K562 (cell line): ENCODE results near the gene OSBPL1A. TPM values are rescaled to one million over a fixed set of nuclear protein-coding genes. Genes with fewer than 3 reads are reported as not detected.

ENCODE experiments used
- CREB1 ChIP-seq, 2 experiments: sonication (generic) in 1 of 2; formaldehyde crosslinking in 1 of 2; IDR thresholded peaks; 2 replicates each; pipeline versions ENCODE4 v1.6.1 to v1.8.0; 2012 to 2022; ENCODE audit warnings: inconsistent platforms in 1 of 2, mild to moderate bottlenecking in 1 of 2, missing genetic modification reagents in 1 of 2, moderate library complexity in 1 of 2
- GABPB2 ChIP-seq: fragments of 250-450 bp; sonication (Bioruptor Pico); conservative IDR thresholded peaks from 2 replicates; pipeline ENCODE4 v1.5.1; 2021; ENCODE audit warnings: mild to moderate bottlenecking
- HDAC3 ChIP-seq: fragments of 450-650 bp; IDR thresholded peaks from 2 replicates; pipeline ENCODE4 v1.6.1; 2018; ENCODE audit warnings: borderline replicate concordance, mild to moderate bottlenecking, moderate library complexity; ENCODE audit not compliant: partially characterized antibody
- KLF10 ChIP-seq: fragments of 250-450 bp; sonication (Bioruptor Pico); IDR thresholded peaks from 2 replicates; pipeline ENCODE4 v1.6.1; 2021; ENCODE audit warnings: matching md5 sums
- LCOR ChIP-seq: sonication (generic); formaldehyde crosslinking; IDR thresholded peaks from 2 replicates; pipeline ENCODE4 v1.8.0; 2022; ENCODE audit warnings: mild to moderate bottlenecking, missing genetic modification reagents
- ZBED1 ChIP-seq: IDR thresholded peaks from 2 replicates; pipeline ENCODE4 v1.6.1; 2014
- ZNF140 ChIP-seq: fragments of 250-450 bp; sonication (Bioruptor Pico); IDR thresholded peaks from 2 replicates; pipeline ENCODE4 v1.8.0; 2021; ENCODE audit warnings: moderate library complexity, mild to moderate bottlenecking, inconsistent platforms
- polyA plus RNA-seq, 8 experiments: library from polyadenylated mRNA; depleted of rRNA in 4 of 8; stranded (reverse) in 5 of 8; unstranded in 3 of 8; fragments of >200 nt; fragmentation: Nextera tagmentation in 2 of 8; fragmentation: Illumina TruSeq in 1 of 8; extraction: Ambion mirVana in 2 of 8; extraction: Trizol in 1 of 8; gene quantifications; 2 replicates each; pipeline versions ENCODE4 v1.2.1 to v1.2.3, GENCODE V29; 2011 to 2014; ENCODE audit warnings: inconsistent platforms in 1 of 8, missing spikeins in 1 of 8
- total RNA-seq, 7 experiments: library from RNA; depleted of rRNA in 6 of 7; stranded (reverse); fragments of >200 nt in 6 of 7; fragmentation: Illumina TruSeq in 2 of 7; extraction: Trizol in 2 of 7; gene quantifications; 2 replicates each; pipeline versions ENCODE4 v1.2.1 to v1.2.3, GENCODE V29; 2011 to 2021; ENCODE audit warnings: low replicate concordance in 1 of 7
- TF ChIP-seq, protein P1 (sequence below), 2 experiments: fragments of 450-650 bp in 1 of 2; sonication (generic) in 1 of 2; formaldehyde crosslinking; conservative IDR thresholded peaks; 2 replicates each; pipeline versions ENCODE4 v1.4.0 to v1.8.1; 2020 to 2022; ENCODE audit warnings: mild to moderate bottlenecking in 1 of 2, missing genetic modification reagents in 1 of 2
- TF ChIP-seq, protein P2 (sequence below): fragments of 250-450 bp; sonication (Bioruptor Pico); IDR thresholded peaks from 2 replicates; pipeline ENCODE4 v1.8.0; 2022; ENCODE audit warnings: moderate library complexity, mild to moderate bottlenecking, inconsistent platforms
- TF ChIP-seq, protein P3 (sequence below): fragments of 250-450 bp; sonication (Bioruptor Pico); IDR thresholded peaks from 2 replicates; pipeline ENCODE4 v1.8.0; 2021; ENCODE audit warnings: moderate library complexity, mild to moderate bottlenecking, inconsistent platforms

Gene OSBPL1A
- total and polyA plus RNA-seq, 9 of the 15 experiments (the other 6 are each of a cell fraction or from before 2014, with no cell fraction given): 0.40 to 0.49 TPM; not detected in 7

DNA sequence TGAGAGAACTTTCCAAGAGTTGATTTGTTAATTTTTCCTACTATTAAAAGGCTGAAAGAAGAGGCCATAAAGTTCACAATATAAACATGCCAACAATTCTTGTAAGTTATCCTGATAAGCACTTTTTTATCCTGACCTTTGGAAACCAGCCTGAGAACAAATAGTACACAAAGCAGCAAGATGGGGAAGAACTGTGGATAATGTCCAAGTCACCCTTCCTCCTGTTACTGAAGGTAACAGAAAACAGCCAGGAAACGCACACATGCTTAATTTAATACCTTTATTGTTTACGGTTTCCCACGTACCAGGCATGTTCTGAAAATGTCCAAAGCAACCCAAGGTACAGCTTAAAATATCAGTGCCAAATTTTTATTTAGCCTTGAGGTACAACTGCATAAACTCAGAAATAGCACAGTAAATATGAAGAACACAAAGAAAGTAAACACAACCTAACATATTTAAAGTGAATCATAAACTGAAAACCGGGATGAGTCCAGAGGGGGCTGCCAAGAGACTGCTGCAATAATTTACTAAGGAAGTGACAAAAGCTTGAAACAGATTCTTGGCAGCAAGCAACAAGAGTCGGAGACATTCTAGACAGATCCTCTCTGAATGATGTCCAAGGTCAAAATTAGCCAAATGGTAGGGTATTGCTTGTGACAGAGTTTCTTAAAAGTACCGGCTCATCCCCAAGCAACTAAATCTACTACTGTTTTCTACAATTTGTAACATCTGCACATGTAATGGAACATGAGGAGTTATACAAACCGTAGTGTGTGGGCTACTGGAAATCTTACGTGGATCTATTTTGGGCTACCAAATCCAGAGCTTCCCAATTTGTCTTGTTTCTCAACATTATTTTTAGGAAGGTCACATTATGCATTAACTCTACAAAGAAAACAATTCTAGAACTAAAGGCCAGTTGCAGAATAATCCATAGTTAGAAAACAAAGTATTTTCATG lies 165.6 kb downstream of the OSBPL1A start (continued):
- TF ChIP-seq ZBED1: no peak
- no peak for TF ChIP-seq KLF10
- no peak for TF ChIP-seq GABPB2 (CRISPR knock-in tag)
- no peak for TF ChIP-seq CREB1 (IDR thresholded peaks at IDR 0.05)
- TF ChIP-seq CREB1 (CRISPR knock-in tag; IDR thresholded peaks at IDR 0.05): no peak
- TF ChIP-seq LCOR: no peak
- TF ChIP-seq, protein P1, sequence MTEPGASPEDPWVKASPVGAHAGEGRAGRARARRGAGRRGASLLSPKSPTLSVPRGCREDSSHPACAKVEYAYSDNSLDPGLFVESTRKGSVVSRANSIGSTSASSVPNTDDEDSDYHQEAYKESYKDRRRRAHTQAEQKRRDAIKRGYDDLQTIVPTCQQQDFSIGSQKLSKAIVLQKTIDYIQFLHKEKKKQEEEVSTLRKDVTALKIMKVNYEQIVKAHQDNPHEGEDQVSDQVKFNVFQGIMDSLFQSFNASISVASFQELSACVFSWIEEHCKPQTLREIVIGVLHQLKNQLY (CRISPR knock-in tag; conservative IDR thresholded peaks at IDR 0.05): no peak
- no peak for TF ChIP-seq HDAC3
- TF ChIP-seq, protein P2, sequence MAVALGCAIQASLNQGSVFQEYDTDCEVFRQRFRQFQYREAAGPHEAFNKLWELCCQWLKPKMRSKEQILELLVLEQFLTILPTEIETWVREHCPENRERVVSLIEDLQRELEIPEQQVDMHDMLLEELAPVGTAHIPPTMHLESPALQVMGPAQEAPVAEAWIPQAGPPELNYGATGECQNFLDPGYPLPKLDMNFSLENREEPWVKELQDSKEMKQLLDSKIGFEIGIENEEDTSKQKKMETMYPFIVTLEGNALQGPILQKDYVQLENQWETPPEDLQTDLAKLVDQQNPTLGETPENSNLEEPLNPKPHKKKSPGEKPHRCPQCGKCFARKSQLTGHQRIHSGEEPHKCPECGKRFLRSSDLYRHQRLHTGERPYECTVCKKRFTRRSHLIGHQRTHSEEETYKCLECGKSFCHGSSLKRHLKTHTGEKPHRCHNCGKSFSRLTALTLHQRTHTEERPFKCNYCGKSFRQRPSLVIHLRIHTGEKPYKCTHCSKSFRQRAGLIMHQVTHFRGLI: no peak
- TF ChIP-seq ZNF140: no peak
- TF ChIP-seq, protein P3, sequence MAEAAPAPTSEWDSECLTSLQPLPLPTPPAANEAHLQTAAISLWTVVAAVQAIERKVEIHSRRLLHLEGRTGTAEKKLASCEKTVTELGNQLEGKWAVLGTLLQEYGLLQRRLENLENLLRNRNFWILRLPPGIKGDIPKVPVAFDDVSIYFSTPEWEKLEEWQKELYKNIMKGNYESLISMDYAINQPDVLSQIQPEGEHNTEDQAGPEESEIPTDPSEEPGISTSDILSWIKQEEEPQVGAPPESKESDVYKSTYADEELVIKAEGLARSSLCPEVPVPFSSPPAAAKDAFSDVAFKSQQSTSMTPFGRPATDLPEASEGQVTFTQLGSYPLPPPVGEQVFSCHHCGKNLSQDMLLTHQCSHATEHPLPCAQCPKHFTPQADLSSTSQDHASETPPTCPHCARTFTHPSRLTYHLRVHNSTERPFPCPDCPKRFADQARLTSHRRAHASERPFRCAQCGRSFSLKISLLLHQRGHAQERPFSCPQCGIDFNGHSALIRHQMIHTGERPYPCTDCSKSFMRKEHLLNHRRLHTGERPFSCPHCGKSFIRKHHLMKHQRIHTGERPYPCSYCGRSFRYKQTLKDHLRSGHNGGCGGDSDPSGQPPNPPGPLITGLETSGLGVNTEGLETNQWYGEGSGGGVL (CRISPR knock-in tag): no peak
